ENCODE results near the gene OPN1SW.

The OPN1SW gene

GRCh38 chr7:128805225-128805624 is 29.6 kb upstream of the OPN1SW start:
- DNase-seq (ENCODE audit: insufficient read length) (no peak), FAIRE-seq (no peak)
- TF ChIP-seq POLR2A (IDR thresholded peaks at IDR 0.05; ENCODE audit: low read depth, low read length): no peak
- TF ChIP-seq POLR2AphosphoS5 (IDR thresholded peaks at IDR 0.05; ENCODE audit: low read depth, low read length): no peak
- TF ChIP-seq TAF1 (IDR thresholded peaks at IDR 0.05; ENCODE audit: borderline replicate concordance, low read depth, low read length): no peak

DNA sequence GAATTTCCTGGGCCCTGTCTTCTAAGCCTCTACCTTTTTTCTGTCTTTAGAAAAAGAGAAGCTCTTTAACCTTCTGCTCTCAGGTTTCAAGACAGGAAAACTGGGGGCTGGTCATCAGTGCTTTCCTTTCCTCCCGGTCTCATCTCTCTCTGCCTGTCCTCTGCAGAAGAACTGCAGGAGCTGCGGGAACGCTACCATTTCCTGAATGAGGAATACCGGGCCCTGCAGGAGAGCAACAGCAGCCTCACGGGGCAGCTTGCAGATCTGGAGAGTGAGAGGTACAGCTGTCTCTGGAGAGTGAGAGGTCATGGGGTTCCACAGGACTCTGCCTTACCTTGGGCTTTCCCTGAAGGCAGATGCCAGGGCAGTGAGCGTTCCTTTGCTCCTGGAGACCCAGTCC is 28.9 kb upstream of the OPN1SW start:
- TF ChIP-seq TAF1 (IDR thresholded peaks at IDR 0.05; ENCODE audit: borderline replicate concordance, low read depth, low read length): no peak
- TF ChIP-seq POLR2AphosphoS5 (IDR thresholded peaks at IDR 0.05; ENCODE audit: low read depth, low read length): no peak
- no peak for TF ChIP-seq POLR2A (IDR thresholded peaks at IDR 0.05; ENCODE audit: low read depth, low read length)
- DNase-seq (ENCODE audit: insufficient read length) (no peak), FAIRE-seq (no peak)

GRCh38 chr7:128801667-128802418 is 26.2 kb upstream of the OPN1SW start:
- TF ChIP-seq POLR2AphosphoS5 (IDR thresholded peaks at IDR 0.05; ENCODE audit: low read depth, low read length) (no peak), TAF1 (IDR thresholded peaks at IDR 0.05; ENCODE audit: borderline replicate concordance, low read depth, low read length) (no peak), POLR2A (IDR thresholded peaks at IDR 0.05; ENCODE audit: low read depth, low read length) (no peak)
- DNase-seq (ENCODE audit: insufficient read length) (no peak), FAIRE-seq (no peak)

GRCh38 chr7:128801003-128801402 is 25.4 kb upstream of the OPN1SW start:
- DNase-seq (ENCODE audit: insufficient read length): no peak
- TF ChIP-seq POLR2A (IDR thresholded peaks at IDR 0.05; ENCODE audit: low read depth, low read length) (no peak), TAF1 (IDR thresholded peaks at IDR 0.05; ENCODE audit: borderline replicate concordance, low read depth, low read length) (no peak)
- no peak for FAIRE-seq

- TF ChIP-seq POLR2AphosphoS5 (IDR thresholded peaks at IDR 0.05; ENCODE audit: low read depth, low read length) (no peak), TAF1 (IDR thresholded peaks at IDR 0.05; ENCODE audit: borderline replicate concordance, low read depth, low read length) (no peak), POLR2A (IDR thresholded peaks at IDR 0.05; ENCODE audit: low read depth, low read length) (no peak)
- FAIRE-seq (no peak), DNase-seq (ENCODE audit: insufficient read length) (no peak)
Measured at GRCh38 chr7:128800567-128800966, 25.0 kb upstream of the OPN1SW start.

GRCh38 chr7:128799451-128799850 is 23.9 kb upstream of the OPN1SW start:
- no peak for FAIRE-seq
- no peak for DNase-seq (ENCODE audit: insufficient read length)

DNA sequence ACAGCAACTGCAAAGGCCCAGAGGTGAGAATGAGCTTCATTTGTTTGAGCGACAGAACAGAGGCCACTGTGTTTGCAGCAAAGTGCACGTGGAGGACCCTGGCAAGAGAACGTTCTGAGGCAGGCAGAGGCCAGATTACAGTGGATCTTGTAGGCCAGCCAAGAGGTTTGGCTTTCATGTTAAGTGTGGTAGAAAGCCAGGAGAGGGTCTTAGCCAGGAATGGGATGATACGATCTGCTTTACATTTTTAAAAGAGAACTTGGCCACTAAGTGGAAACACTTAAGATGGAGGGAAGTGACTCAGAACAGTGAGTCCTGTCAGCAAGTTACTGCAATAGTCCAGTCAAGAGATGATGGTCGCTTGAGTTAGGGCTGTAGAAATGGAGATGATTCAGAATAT is 20.7 kb upstream of the OPN1SW start:
- FAIRE-seq: no peak
- no peak for DNase-seq (ENCODE audit: insufficient read length)

More at GRCh38 chr7:128799451-128799850, 23.9 kb upstream of the OPN1SW start:
- no peak for TF ChIP-seq POLR2AphosphoS5 (IDR thresholded peaks at IDR 0.05; ENCODE audit: low read depth, low read length)
- no peak for TF ChIP-seq POLR2A (IDR thresholded peaks at IDR 0.05; ENCODE audit: low read depth, low read length)
- no peak for TF ChIP-seq TAF1 (IDR thresholded peaks at IDR 0.05; ENCODE audit: borderline replicate concordance, low read depth, low read length)

GRCh38 chr7:128795129-128795528 is 19.5 kb upstream of the OPN1SW start:
- FAIRE-seq (no peak), DNase-seq (ENCODE audit: insufficient read length) (no peak)
- TF ChIP-seq POLR2A (IDR thresholded peaks at IDR 0.05; ENCODE audit: low read depth, low read length) (no peak), TAF1 (IDR thresholded peaks at IDR 0.05; ENCODE audit: borderline replicate concordance, low read depth, low read length) (no peak), POLR2AphosphoS5 (IDR thresholded peaks at IDR 0.05; ENCODE audit: low read depth, low read length) (no peak)

More for the DNA sequence above, 20.7 kb upstream of the OPN1SW start:
- TF ChIP-seq POLR2AphosphoS5 (IDR thresholded peaks at IDR 0.05; ENCODE audit: low read depth, low read length): no peak
- no peak for TF ChIP-seq POLR2A (IDR thresholded peaks at IDR 0.05; ENCODE audit: low read depth, low read length)
- no peak for TF ChIP-seq TAF1 (IDR thresholded peaks at IDR 0.05; ENCODE audit: borderline replicate concordance, low read depth, low read length)

DNA sequence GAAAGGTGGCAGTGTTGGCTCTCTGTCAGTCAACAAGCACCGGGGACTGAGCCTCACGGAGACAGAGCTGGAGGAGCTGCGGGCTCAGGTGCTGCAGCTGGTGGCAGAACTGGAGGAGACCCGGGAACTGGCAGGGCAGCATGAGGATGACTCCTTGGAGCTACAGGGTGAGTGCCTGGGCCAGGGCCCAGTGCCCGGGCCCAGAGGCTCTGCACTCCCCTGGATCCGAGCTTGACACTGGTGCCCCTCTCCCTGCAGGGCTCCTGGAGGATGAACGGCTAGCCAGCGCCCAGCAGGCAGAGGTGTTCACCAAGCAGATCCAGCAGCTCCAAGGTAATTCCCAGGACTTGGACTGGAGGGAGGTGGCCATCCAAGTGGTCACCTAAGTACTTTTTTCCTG is 18.8 kb upstream of the OPN1SW start:
- TF ChIP-seq TAF1 (IDR thresholded peaks at IDR 0.05; ENCODE audit: borderline replicate concordance, low read depth, low read length) (no peak), POLR2AphosphoS5 (IDR thresholded peaks at IDR 0.05; ENCODE audit: low read depth, low read length) (no peak), POLR2A (IDR thresholded peaks at IDR 0.05; ENCODE audit: low read depth, low read length) (no peak)
- FAIRE-seq: no peak
- DNase-seq (ENCODE audit: insufficient read length): no peak

- FAIRE-seq (no peak), DNase-seq (ENCODE audit: insufficient read length) (no peak)
- TF ChIP-seq TAF1 (IDR thresholded peaks at IDR 0.05; ENCODE audit: borderline replicate concordance, low read depth, low read length) (no peak), POLR2A (IDR thresholded peaks at IDR 0.05; ENCODE audit: low read depth, low read length) (no peak), POLR2AphosphoS5 (IDR thresholded peaks at IDR 0.05; ENCODE audit: low read depth, low read length) (no peak)
Measured at GRCh38 chr7:128794020-128794419, 18.4 kb upstream of the OPN1SW start.

GRCh38 chr7:128793181-128793547 is 17.6 kb upstream of the OPN1SW start:
- no peak for FAIRE-seq
- no peak for TF ChIP-seq POLR2AphosphoS5 (IDR thresholded peaks at IDR 0.05; ENCODE audit: low read depth, low read length)
- TF ChIP-seq POLR2A (IDR thresholded peaks at IDR 0.05; ENCODE audit: low read depth, low read length): no peak
- TF ChIP-seq TAF1 (IDR thresholded peaks at IDR 0.05; ENCODE audit: borderline replicate concordance, low read depth, low read length): no peak
- DNase-seq (ENCODE audit: insufficient read length): no peak

DNA sequence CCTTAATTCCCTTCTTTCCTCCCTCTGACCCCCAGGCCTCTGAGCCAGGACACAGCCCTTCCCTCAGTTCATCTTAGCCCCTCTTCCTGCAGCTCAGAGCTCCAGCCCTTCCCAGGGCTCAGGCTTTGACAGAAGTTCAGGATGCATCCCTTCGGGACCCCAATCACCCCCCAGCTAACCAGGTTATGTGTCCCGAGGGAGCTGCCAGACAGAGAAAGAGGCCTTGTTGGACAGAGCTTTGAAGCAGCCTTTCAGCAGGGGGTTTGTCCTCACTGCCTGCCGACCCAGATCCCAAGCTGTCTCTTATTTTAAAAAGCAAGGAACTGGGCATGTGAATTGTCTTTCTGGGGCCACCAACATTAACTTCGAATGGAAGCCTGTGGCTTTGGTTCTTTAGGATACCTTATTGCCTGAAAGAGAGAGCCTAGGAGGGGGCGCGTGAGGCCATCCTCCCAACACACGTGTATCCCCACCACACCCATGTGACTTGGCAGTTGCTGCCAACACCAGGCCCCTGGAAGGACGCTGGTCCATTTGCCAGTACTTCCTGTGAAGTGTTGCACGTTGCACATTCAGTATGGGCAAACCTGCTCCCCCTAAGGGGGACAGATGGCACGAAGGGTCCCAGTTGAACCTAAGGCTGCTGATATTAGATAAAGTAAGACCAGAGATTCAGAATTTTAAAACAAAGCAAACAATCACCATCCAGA is 17.0 kb upstream of the OPN1SW start:
- no peak for TF ChIP-seq TAF1 (IDR thresholded peaks at IDR 0.05; ENCODE audit: borderline replicate concordance, low read depth, low read length)
- no peak for TF ChIP-seq POLR2AphosphoS5 (IDR thresholded peaks at IDR 0.05; ENCODE audit: low read depth, low read length)
- no peak for TF ChIP-seq POLR2A (IDR thresholded peaks at IDR 0.05; ENCODE audit: low read depth, low read length)
- DNase-seq (ENCODE audit: insufficient read length) (no peak), FAIRE-seq (no peak)

All from GM12892 (cell line).